ENCODE data around the gene HTR1A. TPM values are rescaled to one million over a fixed set of nuclear protein-coding genes. Genes with fewer than 3 reads are reported as not detected.

HTR1A gene
- total and polyA plus RNA-seq, 2 of the 4 experiments (the other 2 are of a cell fraction), result not detected

GRCh38 chr5:63916786-63917185 lies 45.5 kb downstream of the HTR1A start:
- H3K4ac ChIP-seq (ENCODE audit: low read depth, low read length), result no peak overlapping the region
- no peaks in the 10 kb centered on the region for H3K27me3 ChIP-seq (ENCODE audit: control insufficient read depth, insufficient read depth, low read length)
- H3K9ac ChIP-seq (ENCODE audit: low read depth, low read length), result no peak overlapping the region
- H3K79me1 ChIP-seq (ENCODE audit: low read depth in 1 of 2, low read length in 2 of 2), result no peaks in the 10 kb centered on the region
- no peaks in the 10 kb centered on the region for H3K4me1 ChIP-seq (ENCODE audit: control insufficient read depth, insufficient read depth, low read length)
- H2BK120ac ChIP-seq (ENCODE audit: low read depth, low read length), result no peak overlapping the region
- in situ Hi-C loops (cut with MboI; ENCODE audit: low sequenced_read_pairs), result no loop called here
- no peak overlapping the region for H2AFZ ChIP-seq (replicated peaks; ENCODE audit: low read length, poor library complexity)
- no peak overlapping the region for H2BK5ac ChIP-seq (ENCODE audit: low read depth, low read length, poor library complexity, severe bottlenecking)
- no peaks in the 10 kb centered on the region for H3K36me3 ChIP-seq (ENCODE audit: control insufficient read depth, insufficient read depth, low read length)
- TF ChIP-seq SMC3 (IDR thresholded peaks at IDR 0.05; ENCODE audit: low read depth, low read length), result no peak
- no peak for TF ChIP-seq BHLHE40 (IDR thresholded peaks at IDR 0.05; ENCODE audit: low read depth, low read length)
- no peak for TF ChIP-seq FOS (IDR thresholded peaks at IDR 0.05; ENCODE audit: low read depth, low read length)
- ChIA-PET POLR2A (ENCODE audit: unreplicated experiment) (no interaction called here), CTCF (no interaction called here)
- DNase-seq, result no peak
- no peak overlapping the region for H4K91ac ChIP-seq (ENCODE audit: insufficient read depth, low read depth, low read length)
- H2BK15ac ChIP-seq (ENCODE audit: low read depth, low read length), result no peak overlapping the region
- peaks cover 4% of the 10 kb centered on the region; the same call in 1 of the 2 replicates for H3K9me3 ChIP-seq (ENCODE audit: control insufficient read depth, insufficient read depth, low read length)
- no peak overlapping the region for H2BK20ac ChIP-seq (ENCODE audit: low read depth, low read length)
- no peak overlapping the region for H4K5ac ChIP-seq (ENCODE audit: low read depth, low read length)
- no peaks in the 10 kb centered on the region for H4K20me1 ChIP-seq (ENCODE audit: insufficient read depth, low read length)
- no peak overlapping the region for H3K23ac ChIP-seq (ENCODE audit: low read depth, low read length)
- no peak overlapping the region for H3K18ac ChIP-seq (ENCODE audit: low read depth, low read length)
- intact Hi-C loops (cut with micrococcal nuclease), result no loop called here
- ATAC-seq (ENCODE audit: low read depth), result no peak
- H2AK9ac ChIP-seq (replicated peaks; ENCODE audit: low read depth, low read length, poor library complexity), result no peak overlapping the region
- no peaks in the 10 kb centered on the region for H3K9me1 ChIP-seq (ENCODE audit: insufficient read depth, low read length)
- no TSS peak for BruUV-seq (replicated peaks)
- no peak overlapping the region for H3K4me3 ChIP-seq (ENCODE audit: insufficient read depth, low read depth, low read length)
- H3K4me2 ChIP-seq (ENCODE audit: low read depth, low read length), result no peak overlapping the region
- no peak overlapping the region for H3K14ac ChIP-seq (replicated peaks; ENCODE audit: low read depth, low read length)
- H3K56ac ChIP-seq (ENCODE audit: extremely low read depth, insufficient read depth, low read length), result no peak overlapping the region
- dilution Hi-C loops (cut with HindIII; ENCODE audit: low sequenced_read_pairs, unreplicated experiment), result no loop called here
- no peak overlapping the region for H3K27ac ChIP-seq (ENCODE audit: insufficient read depth, low read length)
- H2AK5ac ChIP-seq (ENCODE audit: low read depth, low read length), result no peak overlapping the region
- H4K8ac ChIP-seq (ENCODE audit: low read depth in 2 of 2, low read length in 2 of 2), result no peak overlapping the region

Data from IMR-90 (cell line).